ENCODE results near the gene PGP. TPM values are rescaled to one million over a fixed set of nuclear protein-coding genes. Genes with fewer than 3 reads are reported as not detected.

PGP gene
- total RNA-seq, 1 donor from 2014 or later: 31.5 TPM

- DNase-seq (ENCODE audit: low spot score): no peak
- no peak overlapping the region for H3K27ac Mint-ChIP-seq (ENCODE audit: unreplicated experiment)
- TF ChIP-seq, protein P1, sequence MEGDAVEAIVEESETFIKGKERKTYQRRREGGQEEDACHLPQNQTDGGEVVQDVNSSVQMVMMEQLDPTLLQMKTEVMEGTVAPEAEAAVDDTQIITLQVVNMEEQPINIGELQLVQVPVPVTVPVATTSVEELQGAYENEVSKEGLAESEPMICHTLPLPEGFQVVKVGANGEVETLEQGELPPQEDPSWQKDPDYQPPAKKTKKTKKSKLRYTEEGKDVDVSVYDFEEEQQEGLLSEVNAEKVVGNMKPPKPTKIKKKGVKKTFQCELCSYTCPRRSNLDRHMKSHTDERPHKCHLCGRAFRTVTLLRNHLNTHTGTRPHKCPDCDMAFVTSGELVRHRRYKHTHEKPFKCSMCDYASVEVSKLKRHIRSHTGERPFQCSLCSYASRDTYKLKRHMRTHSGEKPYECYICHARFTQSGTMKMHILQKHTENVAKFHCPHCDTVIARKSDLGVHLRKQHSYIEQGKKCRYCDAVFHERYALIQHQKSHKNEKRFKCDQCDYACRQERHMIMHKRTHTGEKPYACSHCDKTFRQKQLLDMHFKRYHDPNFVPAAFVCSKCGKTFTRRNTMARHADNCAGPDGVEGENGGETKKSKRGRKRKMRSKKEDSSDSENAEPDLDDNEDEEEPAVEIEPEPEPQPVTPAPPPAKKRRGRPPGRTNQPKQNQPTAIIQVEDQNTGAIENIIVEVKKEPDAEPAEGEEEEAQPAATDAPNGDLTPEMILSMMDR (IDR thresholded peaks at IDR 0.05; ENCODE audit: unreplicated experiment): no peak
- no peak overlapping the region for H3K4me3 Mint-ChIP-seq (ENCODE audit: unreplicated experiment)
- no peaks in the 10 kb centered on the region for H3K36me3 Mint-ChIP-seq (ENCODE audit: low read depth, unreplicated experiment)
- no peaks in the 10 kb centered on the region for H3K9me3 Mint-ChIP-seq (ENCODE audit: unreplicated experiment)
- H3K27me3 Mint-ChIP-seq (ENCODE audit: unreplicated experiment): peaks cover 3% of the 10 kb centered on the region
- H3K4me1 Mint-ChIP-seq (ENCODE audit: unreplicated experiment): no peaks in the 10 kb centered on the region
Measured at GRCh38 chr16:2230376-2230775, 15.7 kb upstream of the PGP start.

GRCh38 chr16:2229632-2230250 is 15.1 kb upstream of the PGP start:
- Mint-ChIP-seq H3K27ac (ENCODE audit: unreplicated experiment) (no peak overlapping the region), H3K27me3 (ENCODE audit: unreplicated experiment) (peaks cover 6% of the 10 kb centered on the region), H3K4me3 (ENCODE audit: unreplicated experiment) (no peak overlapping the region), H3K36me3 (ENCODE audit: low read depth, unreplicated experiment) (no peaks in the 10 kb centered on the region), H3K4me1 (ENCODE audit: unreplicated experiment) (no peaks in the 10 kb centered on the region), H3K9me3 (ENCODE audit: unreplicated experiment) (no peaks in the 10 kb centered on the region)
- no peak for DNase-seq (ENCODE audit: low spot score)
- TF ChIP-seq, protein P1 (IDR thresholded peaks at IDR 0.05; ENCODE audit: unreplicated experiment): no peak

DNA sequence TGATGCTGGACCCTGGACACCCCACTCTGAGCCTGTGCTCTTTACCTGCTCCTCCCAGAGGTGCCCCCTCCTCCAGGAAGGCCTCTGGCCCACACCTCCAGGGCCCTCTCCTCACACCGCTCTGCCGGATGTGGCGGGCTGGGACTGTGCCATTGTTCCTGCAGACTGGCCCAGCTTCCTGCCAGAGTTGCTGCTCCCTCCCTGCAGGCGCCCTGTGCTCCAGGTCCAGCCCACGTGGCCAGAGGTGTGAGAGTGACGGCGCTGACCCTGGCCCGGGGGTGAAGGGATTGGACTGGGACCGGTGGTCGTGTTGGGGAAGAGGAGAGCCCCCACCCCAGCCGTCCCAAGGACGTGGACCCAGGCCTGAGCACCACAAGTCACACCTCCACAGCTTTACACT is 14.5 kb upstream of the PGP start:
- no peaks in the 10 kb centered on the region for H3K9me3 Mint-ChIP-seq (ENCODE audit: unreplicated experiment)
- no peak overlapping the region for H3K27ac Mint-ChIP-seq (ENCODE audit: unreplicated experiment)
- TF ChIP-seq, protein P1 (IDR thresholded peaks at IDR 0.05; ENCODE audit: unreplicated experiment): no peak
- no peak overlapping the region for H3K4me3 Mint-ChIP-seq (ENCODE audit: unreplicated experiment)
- H3K27me3 Mint-ChIP-seq (ENCODE audit: unreplicated experiment): peaks cover 6% of the 10 kb centered on the region
- H3K4me1 Mint-ChIP-seq (ENCODE audit: unreplicated experiment): no peaks in the 10 kb centered on the region
- no peaks in the 10 kb centered on the region for H3K36me3 Mint-ChIP-seq (ENCODE audit: low read depth, unreplicated experiment)
- no peak for DNase-seq (ENCODE audit: low spot score)

- peaks cover 6% of the 10 kb centered on the region for H3K27me3 Mint-ChIP-seq (ENCODE audit: unreplicated experiment)
- no peaks in the 10 kb centered on the region for H3K36me3 Mint-ChIP-seq (ENCODE audit: low read depth, unreplicated experiment)
- TF ChIP-seq, protein P1 (IDR thresholded peaks at IDR 0.05; ENCODE audit: unreplicated experiment): no peak
- H3K27ac Mint-ChIP-seq (ENCODE audit: unreplicated experiment): no peak overlapping the region
- no peaks in the 10 kb centered on the region for H3K4me1 Mint-ChIP-seq (ENCODE audit: unreplicated experiment)
- H3K9me3 Mint-ChIP-seq (ENCODE audit: unreplicated experiment): no peaks in the 10 kb centered on the region
- DNase-seq (ENCODE audit: low spot score): no peak
- H3K4me3 Mint-ChIP-seq (ENCODE audit: unreplicated experiment): no peak overlapping the region
Measured at GRCh38 chr16:2228161-2228824, 13.7 kb upstream of the PGP start.

GRCh38 chr16:2226918-2227317 is 12.3 kb upstream of the PGP start:
- Mint-ChIP-seq H3K36me3 (ENCODE audit: low read depth, unreplicated experiment) (no peaks in the 10 kb centered on the region), H3K27me3 (ENCODE audit: unreplicated experiment) (peaks cover 7% of the 10 kb centered on the region), H3K27ac (ENCODE audit: unreplicated experiment) (no peak overlapping the region), H3K4me1 (ENCODE audit: unreplicated experiment) (no peaks in the 10 kb centered on the region), H3K4me3 (ENCODE audit: unreplicated experiment) (no peak overlapping the region), H3K9me3 (ENCODE audit: unreplicated experiment) (no peaks in the 10 kb centered on the region)
- no peak for DNase-seq (ENCODE audit: low spot score)
- TF ChIP-seq, protein P1 (IDR thresholded peaks at IDR 0.05; ENCODE audit: unreplicated experiment): no peak

All from endothelial cell (in vitro differentiated cells).